Activated T-cell treated with anti-CD3 and anti-CD28 coated beads, Interleukin-2, amount 50 U/mL, for 1 hour (primary cell): ENCODE data around the gene FHIT.

Experiments used
- DNase-seq: peaks from one replicate; pipeline ENCODE4 v3.0.0-alpha.2; 2020

The FHIT gene

DNA sequence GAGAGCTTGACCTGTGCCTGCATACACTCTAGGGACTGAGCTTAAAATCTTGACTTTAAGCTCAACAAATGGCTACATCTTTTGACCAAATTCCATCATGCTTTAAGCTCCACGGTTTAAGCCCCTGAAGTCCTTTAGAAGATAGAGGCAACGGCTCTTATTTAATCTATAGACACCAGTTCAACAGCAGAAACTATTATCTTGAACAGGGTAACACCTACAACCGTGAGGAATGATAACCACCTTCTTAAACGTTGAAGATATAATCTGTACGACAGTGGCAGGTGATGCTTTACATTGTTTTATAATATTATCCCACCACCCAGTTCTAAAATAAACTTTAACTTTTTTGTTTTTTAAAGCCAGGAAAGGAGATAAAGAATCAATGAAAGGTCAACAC, 1007.8 kb downstream of the FHIT start:
- DNase-seq, result no peak

DNA sequence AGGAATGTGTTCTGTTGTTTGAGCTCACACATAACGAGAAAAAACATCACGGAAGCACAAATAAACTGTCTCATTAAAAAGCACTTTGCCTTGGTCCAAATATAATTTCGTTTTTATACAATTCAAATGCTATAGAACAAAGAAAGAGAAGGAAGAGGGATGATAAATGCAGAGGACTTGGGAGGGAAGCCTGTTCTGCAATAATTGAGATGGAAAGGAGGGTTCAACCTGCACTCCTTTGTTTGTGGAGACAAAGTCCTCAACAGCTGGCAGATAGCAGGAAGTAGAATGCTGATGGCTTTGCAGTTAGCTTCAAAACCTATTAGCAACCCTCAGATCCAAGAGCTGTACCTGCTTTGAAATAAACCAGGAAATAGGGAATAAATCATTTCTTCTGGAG, 1010.8 kb downstream of the FHIT start:
- DNase-seq, result no peak

DNA sequence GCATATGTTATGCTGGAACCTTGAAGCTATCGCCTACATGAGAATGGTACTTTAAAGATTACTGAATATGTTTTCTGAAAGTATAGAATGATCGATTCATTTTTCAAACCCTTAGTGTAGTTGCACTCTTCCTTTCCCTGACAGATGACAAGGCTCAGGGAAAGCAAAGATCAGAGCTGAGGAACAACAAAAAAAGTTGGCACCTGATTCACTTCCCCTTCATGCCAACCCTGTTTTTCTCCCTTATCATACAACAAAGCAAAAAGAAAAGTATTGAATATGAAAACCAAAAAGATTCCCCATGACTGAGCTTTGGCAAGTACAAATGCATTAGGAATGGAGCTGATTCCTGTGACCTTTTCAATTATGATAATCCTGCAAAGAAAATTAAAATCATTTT, 1012.7 kb downstream of the FHIT start:
- no peak for DNase-seq

DNA sequence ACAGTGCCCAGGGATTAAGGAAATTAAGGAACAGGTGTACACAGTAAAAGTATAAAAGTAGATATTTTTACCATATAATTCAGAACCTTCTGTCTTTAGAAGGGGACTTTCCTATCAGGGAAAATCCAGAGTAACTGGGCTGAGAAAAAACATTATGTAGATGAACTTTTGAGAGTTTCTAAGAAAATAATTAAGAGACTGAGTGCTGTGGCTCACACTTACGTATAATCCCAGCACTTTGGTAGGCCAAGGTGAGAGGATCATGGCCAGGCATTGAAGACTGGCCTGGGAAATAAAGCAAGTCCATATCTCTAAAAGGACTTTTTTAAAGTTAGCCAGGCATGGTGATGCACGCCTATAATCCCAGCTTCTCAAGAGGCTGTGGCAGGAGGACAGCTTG, 1021.8 kb downstream of the FHIT start:
- no peak for DNase-seq

DNA sequence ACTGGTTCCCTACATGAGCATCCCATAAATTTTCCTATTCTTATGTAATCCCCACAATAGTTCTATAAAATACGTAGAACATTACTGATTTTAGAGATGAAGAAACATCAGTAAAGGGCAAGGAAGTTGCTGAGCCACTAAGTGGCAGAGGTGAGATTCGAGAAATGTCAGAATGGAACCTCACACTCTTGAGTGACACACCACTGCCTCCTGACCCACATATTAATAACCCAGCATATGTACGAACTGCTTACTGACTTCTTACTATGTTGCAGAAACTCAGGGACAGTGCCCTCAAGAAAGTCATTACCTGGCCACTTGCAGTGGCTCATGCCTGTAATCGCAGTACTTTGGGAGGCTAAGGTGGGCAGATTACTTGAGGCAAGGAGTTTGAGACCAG, 1022.4 kb downstream of the FHIT start:
- DNase-seq, result no peak

DNA sequence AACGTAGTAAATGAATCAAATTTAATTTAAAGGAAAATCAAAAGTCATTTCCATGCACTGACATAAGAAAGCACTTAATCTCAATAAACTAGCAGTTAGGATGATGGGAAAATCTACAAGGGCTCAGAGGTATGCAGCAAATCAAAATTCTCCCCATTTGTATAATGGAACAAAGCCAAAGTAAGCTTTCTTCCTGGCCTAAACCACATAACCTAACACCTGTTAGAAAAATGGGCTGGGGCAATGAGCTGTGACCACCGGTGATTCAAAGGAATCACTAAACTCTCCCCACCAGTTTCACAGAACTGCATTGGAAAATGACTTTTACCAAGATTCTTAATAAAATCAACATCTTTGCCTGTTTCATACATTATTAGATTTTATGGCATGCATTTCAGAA, 1024.3 kb downstream of the FHIT start:
- no peak for DNase-seq

DNA sequence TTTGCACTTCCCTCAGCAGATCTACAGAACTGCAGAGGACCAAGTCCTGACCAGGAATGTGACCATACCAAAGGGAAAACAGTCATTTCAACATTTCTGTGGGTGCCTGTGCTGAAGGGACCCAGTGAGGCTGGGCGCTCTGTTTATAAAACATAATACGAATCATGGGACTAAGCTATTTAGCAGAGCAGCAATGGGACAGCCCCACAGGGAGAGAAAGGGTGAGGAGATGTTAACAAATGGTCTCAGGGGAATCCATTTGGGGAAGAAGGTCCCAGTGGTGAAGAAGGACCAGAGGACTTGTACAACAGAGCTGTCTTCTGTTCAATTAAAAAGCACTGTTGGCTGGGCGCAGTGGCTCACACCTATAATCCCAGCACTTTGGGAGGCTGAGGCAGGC, 1025.4 kb downstream of the FHIT start:
- no peak for DNase-seq

DNA sequence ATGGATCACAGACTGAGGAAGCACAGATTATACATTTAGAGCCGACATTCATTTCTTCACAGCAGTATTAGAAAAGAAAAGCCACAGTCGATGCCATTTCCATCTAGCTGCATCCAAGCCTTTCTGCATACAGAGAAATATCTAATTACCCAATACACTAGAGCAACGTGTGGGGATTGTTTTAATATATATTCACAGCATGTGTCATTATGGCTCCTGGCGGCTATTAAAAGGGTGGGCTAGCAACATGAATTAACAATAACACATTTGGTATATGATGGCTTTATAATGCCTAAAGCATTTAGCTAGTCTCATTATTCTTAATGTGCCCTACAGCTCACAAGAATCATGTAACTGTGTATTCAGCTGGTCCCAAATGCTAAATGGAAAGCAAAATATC, 1030.5 kb downstream of the FHIT start:
- DNase-seq, result no peak

DNA sequence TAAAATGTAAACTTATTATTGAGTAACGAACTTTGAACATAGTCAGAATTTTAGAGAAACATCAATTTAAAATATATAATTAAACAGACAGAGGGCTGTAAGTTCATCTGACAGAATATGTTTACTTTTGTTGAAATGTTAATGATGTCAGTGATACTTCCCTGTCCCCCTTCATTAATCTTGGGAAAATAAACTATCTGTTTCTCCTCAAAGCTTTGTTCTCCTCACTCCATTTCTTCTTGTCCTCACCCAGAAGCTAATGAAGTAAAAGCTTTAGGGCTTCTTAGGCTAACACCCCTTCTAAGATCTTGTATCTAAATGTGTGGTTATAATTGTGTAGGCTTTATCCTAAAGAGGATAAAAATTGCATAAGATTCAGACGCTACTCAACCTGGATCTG, 1031.8 kb downstream of the FHIT start:
- no peak for DNase-seq

DNA sequence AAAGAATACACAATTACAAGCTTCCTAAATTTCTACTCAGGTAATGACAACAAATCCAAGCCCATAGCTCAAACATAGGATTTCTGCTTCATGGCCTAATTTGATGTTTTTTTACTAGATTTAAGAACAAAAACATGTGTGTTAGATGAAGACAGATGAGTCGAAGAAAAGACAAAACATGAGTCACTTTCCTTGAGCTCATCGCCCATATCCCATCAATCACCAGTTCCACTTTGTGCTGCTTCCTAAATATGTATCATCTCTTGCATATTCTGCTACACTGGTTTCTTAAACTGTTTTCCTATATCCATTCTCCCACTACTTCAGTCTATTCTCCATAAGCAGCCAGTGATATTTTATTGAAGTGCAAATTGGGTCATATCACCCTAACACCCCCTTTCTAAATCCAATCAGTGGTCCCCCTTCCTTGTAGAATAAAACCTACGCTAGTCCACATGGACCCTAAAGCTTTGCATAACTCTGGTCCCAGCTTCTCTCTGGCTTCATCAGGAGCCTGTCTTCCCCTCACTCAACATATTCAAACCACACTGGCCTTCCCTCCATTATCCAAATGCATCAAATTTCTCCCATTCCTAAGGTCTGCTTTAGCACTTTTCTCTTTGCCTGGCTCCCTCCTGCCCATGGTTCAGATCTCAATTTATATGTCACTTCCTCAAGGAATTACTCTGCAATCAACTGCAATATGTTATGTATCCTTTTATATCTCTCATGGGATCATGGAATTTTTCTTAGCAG, 1033.9 kb downstream of the FHIT start:
- no peak for DNase-seq

DNA sequence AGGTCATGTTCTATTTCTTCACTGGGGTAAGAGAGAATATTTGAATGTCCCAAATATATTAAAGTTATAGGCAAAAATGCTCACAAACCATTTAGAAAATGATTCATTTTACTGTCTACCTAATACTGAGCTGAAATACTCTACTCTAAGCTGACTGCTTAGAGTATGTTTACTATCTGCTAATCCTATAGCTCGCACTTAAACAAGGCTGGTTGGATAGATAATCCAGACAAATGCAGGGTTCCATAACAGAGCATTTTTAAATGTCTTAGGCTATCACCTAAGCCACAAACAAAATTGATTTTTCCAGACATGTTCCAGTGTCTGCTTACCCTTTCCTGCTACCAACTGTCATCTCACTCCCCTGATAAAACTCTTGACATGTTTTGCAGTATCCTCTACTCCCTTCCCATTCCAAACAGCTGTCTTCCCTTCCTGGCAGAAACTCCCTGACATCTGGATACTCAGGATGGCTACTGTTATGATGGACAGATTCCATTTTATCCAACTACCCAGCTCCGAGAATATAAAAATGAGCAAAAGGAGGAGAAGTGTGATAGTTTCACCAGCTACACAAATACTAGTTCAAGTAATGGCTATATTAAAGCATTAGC, 1034.7 kb downstream of the FHIT start:
- DNase-seq, result no peak

DNA sequence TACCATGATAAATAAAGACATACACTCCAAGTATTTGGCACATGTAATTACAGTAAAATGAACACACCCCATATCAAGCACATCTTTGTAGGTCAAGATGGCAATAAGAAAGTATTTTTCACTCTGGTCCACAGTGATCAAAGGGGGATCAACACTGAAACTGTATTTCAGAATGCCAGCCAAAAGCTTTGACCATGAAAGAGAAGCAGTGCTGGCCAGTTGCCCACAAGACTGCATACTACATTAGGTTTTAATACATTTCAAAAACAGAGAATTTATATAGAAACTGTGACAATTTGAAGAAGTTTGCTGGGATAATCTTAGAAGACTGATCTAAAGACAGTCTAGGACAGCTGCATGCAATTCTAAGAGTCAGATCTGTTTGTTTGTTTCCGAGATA, 1035.3 kb downstream of the FHIT start:
- no peak for DNase-seq

DNA sequence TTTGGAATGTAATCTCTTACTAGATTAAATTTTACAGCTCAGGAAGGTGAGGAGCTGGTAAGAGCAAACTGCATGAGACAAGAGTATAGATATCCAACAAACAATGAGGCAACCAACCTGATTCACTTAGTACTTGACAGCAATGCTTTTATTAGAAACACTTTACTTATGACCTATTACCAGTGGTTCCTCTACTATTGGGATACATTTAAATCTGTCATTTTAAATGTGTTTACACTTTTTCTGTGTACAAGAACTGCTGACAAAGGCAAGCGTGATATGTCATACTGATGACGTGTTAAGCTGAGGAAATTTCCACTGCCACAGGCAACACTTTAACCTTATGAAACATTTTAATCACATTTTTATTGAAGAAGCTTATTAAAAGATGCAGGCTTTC, 1043.3 kb downstream of the FHIT start:
- no peak for DNase-seq

DNA sequence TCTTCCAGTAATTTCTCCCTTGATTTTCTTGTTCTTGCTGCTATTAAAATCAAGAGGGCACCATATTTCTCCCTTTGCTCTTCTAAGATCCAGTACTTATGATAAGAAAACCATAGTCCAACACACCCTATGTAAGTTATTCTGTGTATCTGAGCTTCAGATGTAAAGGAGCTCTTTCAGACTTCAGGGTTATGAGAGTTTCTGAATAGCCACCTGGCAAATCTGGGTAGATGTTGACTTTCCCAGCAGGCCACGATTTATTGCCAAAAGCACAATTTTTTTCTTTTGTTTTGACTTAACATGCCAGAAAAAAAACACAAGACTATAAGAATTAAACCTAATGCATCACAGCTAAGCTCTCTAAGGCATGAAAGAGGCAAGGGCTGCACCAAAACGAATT, 1045.0 kb downstream of the FHIT start:
- no peak for DNase-seq

DNA sequence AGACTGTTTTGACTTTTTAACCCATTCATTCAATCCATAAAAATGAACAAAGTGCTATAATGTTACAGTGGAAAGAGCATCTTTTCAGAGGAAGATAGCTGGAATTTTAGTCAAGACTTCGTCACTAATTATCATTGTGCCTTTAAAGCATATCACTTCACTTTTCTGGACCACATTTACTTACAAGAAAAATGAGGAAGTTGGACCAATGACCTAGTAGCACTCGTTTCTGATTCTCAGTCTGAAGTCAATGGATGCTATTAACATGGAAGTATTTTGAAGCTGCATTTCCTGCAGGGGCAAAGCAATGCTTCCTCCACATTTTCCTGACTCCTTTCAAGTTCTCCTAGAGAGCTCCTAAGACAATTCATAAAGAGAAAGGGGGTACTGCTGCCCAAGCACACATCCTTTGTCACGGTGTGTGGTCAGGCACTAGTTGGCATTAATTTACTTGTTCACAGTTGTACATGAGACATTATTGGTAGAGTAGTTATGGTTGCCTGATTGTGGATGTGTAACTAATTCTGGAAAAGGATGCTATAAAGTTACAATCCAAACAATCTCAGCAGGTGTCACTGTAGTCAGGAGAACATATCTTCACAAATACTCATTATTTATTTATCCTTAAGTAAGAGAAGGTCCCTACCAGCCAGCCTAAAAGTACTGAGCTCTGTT, 1049.1 kb downstream of the FHIT start:
- no peak for DNase-seq

DNA sequence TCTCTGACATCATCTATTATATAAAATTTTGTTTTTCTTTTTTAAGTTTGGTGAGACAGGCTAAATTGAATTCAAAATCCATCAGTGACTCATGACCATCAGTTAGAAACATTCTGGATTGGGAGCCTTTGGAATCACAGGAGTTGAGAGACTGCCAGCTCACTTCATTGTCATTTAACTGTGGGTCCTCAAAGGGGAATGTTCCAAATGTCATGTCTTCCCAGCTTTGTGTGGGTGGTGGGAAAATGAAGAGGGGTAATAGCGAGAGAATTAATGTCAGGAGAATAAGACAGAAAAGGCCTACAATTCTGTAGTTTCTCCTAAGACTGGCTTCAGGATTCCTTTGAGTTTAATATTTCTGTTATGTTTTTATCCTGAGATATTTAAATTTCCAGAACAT, 1051.9 kb downstream of the FHIT start:
- DNase-seq, result no peak

DNA sequence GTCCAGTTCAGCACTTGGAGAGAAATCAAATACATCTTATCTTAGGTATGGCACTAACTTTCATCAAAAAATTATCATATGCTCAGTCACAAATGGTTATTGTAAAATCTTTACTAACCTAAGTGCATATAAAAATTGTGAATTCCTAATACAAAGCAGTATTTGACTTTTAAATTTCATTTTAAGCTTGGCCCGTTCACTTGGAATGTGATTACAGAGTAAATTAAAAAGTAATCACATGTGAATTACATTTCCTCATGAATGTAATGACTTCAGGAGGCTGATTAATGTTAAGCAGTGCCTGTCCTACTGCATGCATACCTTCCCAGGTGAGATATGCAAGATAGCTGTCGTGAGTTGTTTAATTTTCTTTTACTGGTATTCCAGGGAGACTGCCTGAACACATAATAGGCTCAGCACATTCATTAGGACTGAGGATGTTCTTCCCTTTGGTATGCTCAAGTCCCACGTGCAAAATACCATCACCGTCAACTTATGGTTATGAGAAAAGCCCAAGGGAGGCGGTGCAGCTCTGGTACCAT, 1053.0 kb downstream of the FHIT start:
- no peak for DNase-seq

DNA sequence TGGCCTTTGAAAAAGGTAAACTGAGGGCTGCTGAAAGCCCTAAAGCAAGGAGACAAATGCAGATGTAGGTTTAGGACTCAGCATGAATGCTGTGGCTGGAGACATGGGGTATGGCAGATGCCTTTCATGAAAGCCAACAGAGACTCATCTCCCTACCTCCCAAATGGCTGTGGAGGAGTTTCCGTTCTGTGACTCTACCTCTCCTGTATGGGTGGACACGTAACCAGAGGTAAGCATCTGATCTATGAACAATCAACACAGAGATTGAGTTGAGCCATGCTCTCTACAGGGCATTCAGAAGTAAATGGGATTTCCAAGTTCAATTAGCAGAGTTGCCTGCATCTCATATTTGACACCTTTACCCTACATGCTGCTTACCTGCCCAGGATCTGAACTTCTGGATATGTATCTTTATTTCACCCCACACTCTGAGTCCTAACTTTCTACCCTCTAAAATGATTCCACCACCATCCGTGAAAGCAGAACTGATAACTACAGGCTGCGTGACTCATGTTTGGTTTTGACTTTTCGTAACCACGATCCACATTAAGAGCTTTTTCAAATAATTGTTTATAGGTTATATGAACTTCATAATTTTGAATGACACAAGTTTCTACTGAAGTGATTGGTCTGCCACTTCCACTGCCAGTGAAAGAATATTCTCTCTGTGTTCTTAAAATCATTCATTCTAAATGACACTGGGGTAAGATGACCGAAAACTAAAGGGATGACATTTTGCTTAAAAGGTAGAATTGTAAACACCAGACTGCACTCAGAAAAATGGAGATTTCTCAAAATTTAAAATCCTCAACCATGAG, 1058.7 kb downstream of the FHIT start:
- no peak for DNase-seq

DNA sequence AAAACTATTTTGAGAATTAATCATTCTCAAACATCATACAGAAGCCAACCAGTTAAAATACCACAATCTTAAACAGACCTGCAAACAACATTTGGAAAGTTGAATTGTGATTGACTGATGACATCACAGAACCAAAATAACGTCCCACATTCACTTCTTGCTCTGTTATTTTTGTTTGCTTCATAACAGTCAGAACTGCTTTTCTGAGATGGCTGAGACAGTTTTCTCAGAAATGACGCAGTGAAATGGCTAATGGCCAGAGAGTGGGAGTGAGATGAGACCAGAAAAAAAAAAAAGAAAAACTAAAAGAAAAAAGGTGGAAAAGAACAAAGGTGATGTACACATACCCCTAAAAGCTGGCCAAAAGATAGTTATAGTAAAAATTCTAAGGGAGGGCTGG, 1061.2 kb downstream of the FHIT start:
- no peak for DNase-seq

DNA sequence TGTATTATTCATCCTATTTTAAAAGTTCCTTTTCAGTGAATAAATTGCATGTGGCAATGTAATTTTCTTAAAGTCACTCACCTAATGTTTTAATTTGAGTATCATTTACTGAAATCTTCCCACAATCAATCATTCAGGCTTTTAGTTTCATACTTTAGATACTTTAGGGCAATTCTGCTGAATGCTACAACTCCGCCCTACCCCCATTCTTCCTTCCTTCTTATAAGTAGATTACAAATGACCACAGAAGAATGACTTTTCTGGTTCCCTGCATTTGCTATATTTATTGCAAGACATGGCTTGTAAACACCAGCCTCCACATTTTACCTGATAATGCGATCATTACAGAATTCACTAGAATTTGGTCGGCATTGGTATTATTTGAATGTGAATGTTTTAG, 1061.9 kb downstream of the FHIT start:
- DNase-seq, result no peak

DNA sequence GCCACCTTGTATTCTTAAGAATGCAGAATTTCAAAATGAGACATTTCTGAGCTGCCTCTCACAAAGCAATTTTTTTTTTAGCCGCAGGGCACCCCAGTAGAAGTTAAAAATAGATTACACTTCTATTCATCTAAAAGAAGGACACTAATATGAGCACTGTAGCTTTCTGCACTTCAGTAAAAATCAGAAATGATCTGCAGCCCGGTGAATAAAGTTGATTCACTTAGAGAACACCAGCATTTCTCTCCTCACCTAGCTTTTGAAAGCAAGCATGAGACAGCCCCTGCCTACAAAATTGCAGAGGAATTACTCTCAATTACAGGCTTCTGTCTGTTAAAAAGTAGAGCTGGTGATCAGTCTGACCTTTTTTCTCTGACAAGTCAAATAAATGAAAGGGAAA, 1062.4 kb downstream of the FHIT start:
- DNase-seq, result no peak

DNA sequence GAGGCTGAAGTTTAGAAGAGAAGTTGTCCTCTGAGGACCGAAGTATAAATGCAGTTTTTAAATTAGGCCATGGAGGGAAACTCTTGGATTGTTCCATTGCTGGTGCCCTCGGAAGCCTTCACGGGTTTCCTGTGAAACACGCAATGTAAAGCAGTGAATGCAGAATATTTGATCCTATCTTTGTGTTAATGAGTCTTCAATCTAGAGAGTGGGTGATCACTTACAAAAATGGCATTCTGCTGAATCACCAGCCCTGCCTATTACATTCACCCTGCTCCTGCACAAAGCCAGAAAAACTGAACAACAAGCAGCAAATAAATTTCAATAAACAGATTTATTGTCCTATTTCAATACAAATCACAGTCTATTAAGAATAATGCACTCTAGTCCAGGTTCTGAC, 1063.9 kb downstream of the FHIT start:
- DNase-seq, result no peak

DNA sequence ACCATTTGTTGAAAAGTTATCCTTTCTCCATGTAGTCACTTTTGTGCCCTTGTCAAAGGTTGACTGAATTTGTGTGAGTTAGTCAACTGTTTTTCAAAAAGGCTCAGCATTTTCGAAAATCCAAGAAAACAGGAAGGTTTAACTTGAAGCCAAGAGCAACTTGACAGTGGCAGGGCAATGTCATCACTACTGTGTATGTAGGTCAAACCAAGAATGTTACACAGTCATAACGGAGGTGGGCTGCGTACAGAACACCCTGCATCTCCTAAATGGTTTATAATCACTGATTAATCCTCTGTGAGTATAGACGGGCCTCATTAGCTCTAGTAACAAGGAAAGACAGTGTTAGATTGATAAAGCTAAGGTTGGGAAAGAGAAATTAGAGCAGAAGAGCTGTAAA, 1064.9 kb downstream of the FHIT start:
- no peak for DNase-seq
